HEK293 (cell line): Measurements from ENCODE around the gene FAM110D.

Experiments
- BCL11A ChIP-seq: fragments of 450-650 bp; formaldehyde crosslinking; IDR thresholded peaks from 2 replicates; pipeline ENCODE4 v1.5.1; 2016; ENCODE audit warnings: low read depth, missing biosample characterization, missing genetic modification characterization
- GLIS1 ChIP-seq: fragments of 450-650 bp; formaldehyde crosslinking; IDR thresholded peaks from 2 replicates; pipeline ENCODE4 v1.5.1; 2016; ENCODE audit warnings: missing biosample characterization, missing genetic modification characterization
- GLIS2 ChIP-seq: fragments of 450-650 bp; formaldehyde crosslinking; IDR thresholded peaks from 2 replicates; pipeline ENCODE4 v1.5.1; 2016; ENCODE audit warnings: missing biosample characterization, missing genetic modification characterization
- KLF1 ChIP-seq: fragments of 450-650 bp; formaldehyde crosslinking; IDR thresholded peaks from 2 replicates; pipeline ENCODE4 v1.5.1; 2016; ENCODE audit warnings: missing biosample characterization, missing genetic modification characterization
- KLF7 ChIP-seq: fragments of 450-650 bp; formaldehyde crosslinking; IDR thresholded peaks from 2 replicates; pipeline ENCODE4 v1.5.1; 2016; ENCODE audit warnings: missing biosample characterization, missing genetic modification characterization, borderline replicate concordance
- SP7 ChIP-seq: fragments of 450-650 bp; formaldehyde crosslinking; IDR thresholded peaks from 2 replicates; pipeline ENCODE4 v1.5.1; 2016; ENCODE audit warnings: missing biosample characterization, missing genetic modification characterization
- TSHZ1 ChIP-seq: fragments of 450-650 bp; formaldehyde crosslinking; IDR thresholded peaks from 2 replicates; pipeline ENCODE4 v1.5.1; 2016; ENCODE audit warnings: missing biosample characterization, missing genetic modification characterization, borderline replicate concordance
- ZFHX2 ChIP-seq: fragments of 450-650 bp; formaldehyde crosslinking; conservative IDR thresholded peaks from 2 replicates; pipeline ENCODE4 v1.5.1; 2016; ENCODE audit warnings: missing biosample characterization, missing genetic modification characterization
- ZIC2 ChIP-seq: fragments of 450-650 bp; formaldehyde crosslinking; IDR thresholded peaks from 2 replicates; pipeline ENCODE4 v1.5.1; 2016; ENCODE audit warnings: missing biosample characterization, missing genetic modification characterization
- ZNF121 ChIP-seq: fragments of 450-650 bp; formaldehyde crosslinking; IDR thresholded peaks from 2 replicates; pipeline ENCODE4 v1.5.1; 2016; ENCODE audit warnings: missing biosample characterization, missing genetic modification characterization
- ZNF146 ChIP-seq: fragments of 450-650 bp; formaldehyde crosslinking; IDR thresholded peaks from 2 replicates; pipeline ENCODE4 v1.5.1; 2016; ENCODE audit warnings: missing biosample characterization, missing genetic modification characterization
- ZNF175 ChIP-seq: fragments of 450-650 bp; formaldehyde crosslinking; IDR thresholded peaks from 2 replicates; pipeline ENCODE4 v1.5.1; 2016; ENCODE audit warnings: missing biosample characterization, missing genetic modification characterization
- ZNF23 ChIP-seq: fragments of 450-650 bp; formaldehyde crosslinking; IDR thresholded peaks from 2 replicates; pipeline ENCODE4 v1.5.1; 2016; ENCODE audit warnings: missing biosample characterization, missing genetic modification characterization, borderline replicate concordance
- ZNF324 ChIP-seq: fragments of 450-650 bp; formaldehyde crosslinking; IDR thresholded peaks from 2 replicates; pipeline ENCODE4 v1.5.1; 2016; ENCODE audit warnings: missing biosample characterization, missing genetic modification characterization
- ZNF335 ChIP-seq: fragments of 450-650 bp; formaldehyde crosslinking; conservative IDR thresholded peaks from 2 replicates; pipeline ENCODE4 v1.5.1; 2016; ENCODE audit warnings: missing biosample characterization, missing genetic modification characterization
- ZNF341 ChIP-seq: fragments of 450-650 bp; formaldehyde crosslinking; IDR thresholded peaks from 2 replicates; pipeline ENCODE4; 2016; ENCODE audit warnings: low read depth, missing biosample characterization, missing genetic modification characterization
- ZNF521 ChIP-seq: fragments of 450-650 bp; formaldehyde crosslinking; IDR thresholded peaks from 2 replicates; pipeline ENCODE4 v1.5.1; 2017; ENCODE audit warnings: missing biosample characterization, mild to moderate bottlenecking, missing genetic modification characterization
- ZNF639 ChIP-seq: fragments of 450-650 bp; formaldehyde crosslinking; IDR thresholded peaks from 2 replicates; pipeline ENCODE4 v1.5.1; 2016; ENCODE audit warnings: missing biosample characterization, missing genetic modification characterization
- ZNF654 ChIP-seq: fragments of 450-650 bp; formaldehyde crosslinking; IDR thresholded peaks from 2 replicates; pipeline ENCODE4 v1.5.1; 2016; ENCODE audit warnings: low read depth, missing biosample characterization, missing genetic modification characterization
- ZNF660 ChIP-seq: fragments of 450-650 bp; IDR thresholded peaks from 2 replicates; pipeline ENCODE4 v1.5.1; 2018; ENCODE audit warnings: missing biosample characterization, mild to moderate bottlenecking, missing genetic modification characterization
- ZNF701 ChIP-seq: fragments of 450-650 bp; formaldehyde crosslinking; IDR thresholded peaks from 2 replicates; pipeline ENCODE4 v1.5.1; 2016; ENCODE audit warnings: missing biosample characterization, missing genetic modification characterization
- ZNF707 ChIP-seq: fragments of 450-650 bp; formaldehyde crosslinking; IDR thresholded peaks from 2 replicates; pipeline ENCODE4 v1.5.1; 2016; ENCODE audit warnings: missing biosample characterization, missing genetic modification characterization
- ZNF830 ChIP-seq: fragments of 450-650 bp; IDR thresholded peaks from 2 replicates; pipeline ENCODE4 v1.5.0; 2018; ENCODE audit warnings: missing biosample characterization, missing genetic modification characterization, low read depth, mild to moderate bottlenecking, moderate library complexity
- ZXDB ChIP-seq: fragments of 450-650 bp; formaldehyde crosslinking; IDR thresholded peaks from 2 replicates; pipeline ENCODE4 v1.5.1; 2016; ENCODE audit warnings: missing biosample characterization, missing genetic modification characterization
- TF ChIP-seq, protein P1 (sequence below): fragments of 450-650 bp; formaldehyde crosslinking; IDR thresholded peaks from 2 replicates; pipeline ENCODE4 v1.5.1; 2016; ENCODE audit warnings: missing biosample characterization, missing genetic modification characterization
- TF ChIP-seq, protein P2 (sequence below): fragments of 450-650 bp; formaldehyde crosslinking; IDR thresholded peaks from 2 replicates; pipeline ENCODE4 v1.5.1; 2016; ENCODE audit warnings: missing biosample characterization, missing genetic modification characterization
- TF ChIP-seq, protein P3 (sequence below): fragments of 450-650 bp; formaldehyde crosslinking; IDR thresholded peaks from 2 replicates; pipeline ENCODE4 v1.5.1; 2016; ENCODE audit warnings: missing biosample characterization, missing genetic modification characterization
- TF ChIP-seq, protein P4 (sequence below): fragments of 450-650 bp; formaldehyde crosslinking; IDR thresholded peaks from 2 replicates; pipeline ENCODE4 v1.5.1; 2016; ENCODE audit warnings: missing biosample characterization, missing genetic modification characterization

The FAM110D gene

DNA sequence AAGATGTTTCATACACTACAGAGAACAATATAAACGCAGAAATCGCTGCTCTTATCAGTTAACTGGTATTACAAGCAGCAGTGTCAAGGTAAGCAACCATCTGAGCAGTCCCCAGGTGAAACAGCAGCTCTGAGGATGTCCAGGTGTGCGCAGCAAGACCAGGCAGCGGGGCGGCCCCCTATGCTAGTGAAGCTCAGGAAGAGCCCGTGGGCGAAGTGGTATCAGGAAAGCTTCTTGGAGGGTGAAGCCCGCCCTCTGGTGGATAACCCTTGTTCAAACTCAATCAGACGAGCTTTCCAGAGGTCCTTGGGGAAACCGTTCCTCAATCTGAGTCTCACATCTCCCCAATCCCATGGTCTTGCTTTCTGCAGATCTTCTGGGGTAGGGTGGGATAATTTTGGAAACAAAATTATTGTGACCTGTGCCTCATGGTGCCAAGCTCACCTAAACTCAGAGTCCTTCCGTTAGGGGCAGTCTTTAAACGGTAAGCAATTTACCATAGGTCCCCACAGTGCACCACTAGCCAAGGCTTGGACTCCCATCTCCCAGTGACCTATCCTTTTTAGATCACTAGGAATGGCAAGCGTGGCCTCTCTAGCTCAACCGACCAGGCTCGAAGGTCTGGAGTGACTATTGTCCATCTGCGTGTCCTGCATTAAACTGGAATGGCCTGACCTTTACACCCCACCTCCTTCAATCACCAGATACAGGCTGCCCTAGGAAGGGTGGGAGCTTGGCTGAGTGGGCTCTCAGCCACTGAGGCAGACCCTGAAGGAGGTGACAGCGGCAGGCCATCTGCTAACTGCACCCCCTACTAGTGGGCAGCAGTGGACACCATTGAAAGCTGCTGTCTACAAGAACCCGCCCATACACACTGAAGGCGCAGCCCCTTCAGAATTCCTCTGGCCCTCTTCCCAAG, 13.6 kb upstream of the FAM110D start (continued):
- TF ChIP-seq ZNF175 (tag by site-specific recombination) (no peak), GLIS1 (tag by site-specific recombination) (no peak; the same call in 1 of the 2 replicates), KLF7 (tag by site-specific recombination) (no peak), ZNF341 (tag by site-specific recombination) (0 out of 2 replicates have a peak, but pooled peaks have one; percentile 18), ZXDB (tag by site-specific recombination) (no peak), ZNF335 (tag by site-specific recombination) (peak; percentile 91), ZNF660 (tag by site-specific recombination) (peak; percentile 56; the same call in 1 of the 2 replicates), ZNF23 (no peak), KLF1 (tag by site-specific recombination) (no peak), TSHZ1 (tag by site-specific recombination) (no peak), ZNF830 (tag by site-specific recombination) (no peak), ZNF707 (tag by site-specific recombination) (no peak), ZNF121 (tag by site-specific recombination) (no peak), GLIS2 (0 out of 2 replicates have a peak, but pooled peaks have one; percentile 25), BCL11A (tag by site-specific recombination) (no peak), ZIC2 (tag by site-specific recombination) (peak; percentile 67), ZFHX2 (tag by site-specific recombination) (no peak), ZNF639 (tag by site-specific recombination) (no peak), ZNF701 (no peak), SP7 (tag by site-specific recombination) (peak; percentile 19; the same call in 1 of the 2 replicates), ZNF324 (tag by site-specific recombination) (no peak), ZNF654 (tag by site-specific recombination) (peak; percentile 87), ZNF146 (tag by site-specific recombination) (no peak), ZNF521 (tag by site-specific recombination) (no peak)
- TF ChIP-seq, protein P1, sequence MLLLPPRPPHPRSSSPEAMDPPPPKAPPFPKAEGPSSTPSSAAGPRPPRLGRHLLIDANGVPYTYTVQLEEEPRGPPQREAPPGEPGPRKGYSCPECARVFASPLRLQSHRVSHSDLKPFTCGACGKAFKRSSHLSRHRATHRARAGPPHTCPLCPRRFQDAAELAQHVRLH (tag by site-specific recombination): no peak
- TF ChIP-seq, protein P2, sequence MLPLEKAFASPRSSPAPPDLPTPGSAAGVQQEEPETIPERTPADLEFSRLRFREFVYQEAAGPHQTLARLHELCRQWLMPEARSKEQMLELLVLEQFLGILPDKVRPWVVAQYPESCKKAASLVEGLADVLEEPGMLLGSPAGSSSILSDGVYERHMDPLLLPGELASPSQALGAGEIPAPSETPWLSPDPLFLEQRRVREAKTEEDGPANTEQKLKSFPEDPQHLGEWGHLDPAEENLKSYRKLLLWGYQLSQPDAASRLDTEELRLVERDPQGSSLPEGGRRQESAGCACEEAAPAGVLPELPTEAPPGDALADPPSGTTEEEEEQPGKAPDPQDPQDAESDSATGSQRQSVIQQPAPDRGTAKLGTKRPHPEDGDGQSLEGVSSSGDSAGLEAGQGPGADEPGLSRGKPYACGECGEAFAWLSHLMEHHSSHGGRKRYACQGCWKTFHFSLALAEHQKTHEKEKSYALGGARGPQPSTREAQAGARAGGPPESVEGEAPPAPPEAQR: no peak
- TF ChIP-seq, protein P3, sequence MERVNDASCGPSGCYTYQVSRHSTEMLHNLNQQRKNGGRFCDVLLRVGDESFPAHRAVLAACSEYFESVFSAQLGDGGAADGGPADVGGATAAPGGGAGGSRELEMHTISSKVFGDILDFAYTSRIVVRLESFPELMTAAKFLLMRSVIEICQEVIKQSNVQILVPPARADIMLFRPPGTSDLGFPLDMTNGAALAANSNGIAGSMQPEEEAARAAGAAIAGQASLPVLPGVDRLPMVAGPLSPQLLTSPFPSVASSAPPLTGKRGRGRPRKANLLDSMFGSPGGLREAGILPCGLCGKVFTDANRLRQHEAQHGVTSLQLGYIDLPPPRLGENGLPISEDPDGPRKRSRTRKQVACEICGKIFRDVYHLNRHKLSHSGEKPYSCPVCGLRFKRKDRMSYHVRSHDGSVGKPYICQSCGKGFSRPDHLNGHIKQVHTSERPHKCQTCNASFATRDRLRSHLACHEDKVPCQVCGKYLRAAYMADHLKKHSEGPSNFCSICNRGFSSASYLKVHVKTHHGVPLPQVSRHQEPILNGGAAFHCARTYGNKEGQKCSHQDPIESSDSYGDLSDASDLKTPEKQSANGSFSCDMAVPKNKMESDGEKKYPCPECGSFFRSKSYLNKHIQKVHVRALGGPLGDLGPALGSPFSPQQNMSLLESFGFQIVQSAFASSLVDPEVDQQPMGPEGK: no peak; the same call in 1 of the 2 replicates
- TF ChIP-seq, protein P4, sequence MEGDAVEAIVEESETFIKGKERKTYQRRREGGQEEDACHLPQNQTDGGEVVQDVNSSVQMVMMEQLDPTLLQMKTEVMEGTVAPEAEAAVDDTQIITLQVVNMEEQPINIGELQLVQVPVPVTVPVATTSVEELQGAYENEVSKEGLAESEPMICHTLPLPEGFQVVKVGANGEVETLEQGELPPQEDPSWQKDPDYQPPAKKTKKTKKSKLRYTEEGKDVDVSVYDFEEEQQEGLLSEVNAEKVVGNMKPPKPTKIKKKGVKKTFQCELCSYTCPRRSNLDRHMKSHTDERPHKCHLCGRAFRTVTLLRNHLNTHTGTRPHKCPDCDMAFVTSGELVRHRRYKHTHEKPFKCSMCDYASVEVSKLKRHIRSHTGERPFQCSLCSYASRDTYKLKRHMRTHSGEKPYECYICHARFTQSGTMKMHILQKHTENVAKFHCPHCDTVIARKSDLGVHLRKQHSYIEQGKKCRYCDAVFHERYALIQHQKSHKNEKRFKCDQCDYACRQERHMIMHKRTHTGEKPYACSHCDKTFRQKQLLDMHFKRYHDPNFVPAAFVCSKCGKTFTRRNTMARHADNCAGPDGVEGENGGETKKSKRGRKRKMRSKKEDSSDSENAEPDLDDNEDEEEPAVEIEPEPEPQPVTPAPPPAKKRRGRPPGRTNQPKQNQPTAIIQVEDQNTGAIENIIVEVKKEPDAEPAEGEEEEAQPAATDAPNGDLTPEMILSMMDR (tag by site-specific recombination): peak; percentile 79
